GM19324 (cell line): ENCODE measurements around the gene UTP15.

Source experiments
- ATAC-seq: cut with Tn5 transposase; IDR thresholded peaks from one replicate; pipeline ENCODE4 v1.9.1; 2021; ENCODE audit warnings: mild to moderate bottlenecking, moderate library complexity; ENCODE audit not compliant: unreplicated experiment, low FRiP score

The UTP15 gene

DNA sequence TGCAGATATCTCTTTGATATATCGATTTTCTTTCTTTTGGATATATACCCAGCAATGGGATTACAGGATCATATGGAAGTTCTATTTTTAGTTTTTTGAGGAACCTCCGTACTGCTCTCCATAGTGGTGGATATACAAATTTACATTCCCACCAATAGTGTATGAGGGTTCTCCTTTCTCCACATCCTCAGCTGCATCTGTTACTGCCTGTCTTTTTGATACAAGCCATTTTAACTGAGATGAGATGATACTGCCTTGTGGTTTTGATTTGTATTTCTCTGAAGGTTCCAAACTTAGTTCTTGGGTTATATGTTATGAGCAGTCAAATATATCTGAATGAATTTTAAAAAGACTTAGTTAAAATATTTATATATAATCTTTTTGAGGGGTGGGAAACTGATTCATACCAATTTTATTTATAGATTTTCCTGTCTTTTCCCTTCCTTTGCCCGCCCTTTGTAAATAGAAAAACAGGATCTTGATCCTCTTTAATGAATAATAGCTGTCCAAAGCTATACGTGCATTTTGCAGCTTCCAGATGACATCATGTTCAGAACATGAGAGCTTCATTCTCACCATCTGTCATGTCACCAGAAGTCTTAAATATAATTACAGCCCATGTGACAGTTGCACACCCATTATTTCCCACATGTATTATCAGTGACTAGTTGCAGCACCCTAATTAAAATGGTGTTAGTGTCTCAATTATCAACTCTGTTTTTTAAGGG lies 54.2 kb downstream of the UTP15 start:
- ATAC-seq, result no peak

GRCh38 chr5:73620334-73620687 lies 54.8 kb downstream of the UTP15 start:
- ATAC-seq, result no peak

GRCh38 chr5:73623060-73623459 lies 57.5 kb downstream of the UTP15 start:
- ATAC-seq, result no peak

DNA sequence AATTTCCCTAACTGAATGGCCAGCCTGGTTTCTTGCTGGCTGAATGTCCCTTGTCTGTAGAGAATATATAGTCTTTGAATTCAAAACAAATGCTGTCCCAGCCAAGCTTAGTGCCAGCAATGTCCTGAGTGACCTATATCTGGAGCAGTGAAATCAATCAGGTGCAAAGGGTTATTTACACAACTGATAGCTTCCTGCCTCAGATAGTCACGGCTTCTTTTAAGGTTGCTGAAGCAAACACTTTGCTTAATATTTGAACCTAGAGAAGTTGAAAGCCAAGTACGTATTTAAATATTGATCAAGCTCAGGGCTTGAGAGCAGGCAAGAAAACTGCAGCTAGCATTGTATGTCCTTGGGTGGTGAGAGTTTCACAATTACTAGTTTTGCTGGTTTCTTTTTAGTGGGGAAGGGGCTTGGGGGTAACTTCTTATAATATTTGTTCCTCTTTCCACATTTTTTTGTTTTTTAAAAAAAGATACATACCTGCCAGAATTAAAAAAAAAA lies 58.4 kb downstream of the UTP15 start:
- no peak for ATAC-seq

DNA sequence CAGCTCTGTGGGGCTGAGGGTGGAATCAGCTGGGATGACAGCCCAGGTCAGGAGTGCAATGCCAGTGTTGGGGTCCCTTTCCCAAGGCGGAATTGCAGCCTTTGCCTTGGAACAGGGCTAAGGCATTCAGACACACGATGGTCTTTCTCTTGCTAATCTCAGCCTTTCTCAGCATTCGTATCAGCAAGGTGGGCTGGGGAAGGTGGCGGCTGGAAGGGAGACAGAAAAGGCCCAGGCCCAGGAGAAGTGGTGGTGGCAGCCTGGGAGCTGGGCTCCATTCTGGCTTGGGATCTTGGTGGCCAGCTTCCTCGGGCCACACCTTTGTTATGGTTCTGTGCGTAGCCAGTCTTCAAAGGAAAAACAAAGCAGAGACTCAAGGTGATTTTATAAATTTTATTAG lies 59.3 kb downstream of the UTP15 start:
- no peak for ATAC-seq

GRCh38 chr5:73625372-73625943 lies 59.9 kb downstream of the UTP15 start:
- no peak for ATAC-seq

DNA sequence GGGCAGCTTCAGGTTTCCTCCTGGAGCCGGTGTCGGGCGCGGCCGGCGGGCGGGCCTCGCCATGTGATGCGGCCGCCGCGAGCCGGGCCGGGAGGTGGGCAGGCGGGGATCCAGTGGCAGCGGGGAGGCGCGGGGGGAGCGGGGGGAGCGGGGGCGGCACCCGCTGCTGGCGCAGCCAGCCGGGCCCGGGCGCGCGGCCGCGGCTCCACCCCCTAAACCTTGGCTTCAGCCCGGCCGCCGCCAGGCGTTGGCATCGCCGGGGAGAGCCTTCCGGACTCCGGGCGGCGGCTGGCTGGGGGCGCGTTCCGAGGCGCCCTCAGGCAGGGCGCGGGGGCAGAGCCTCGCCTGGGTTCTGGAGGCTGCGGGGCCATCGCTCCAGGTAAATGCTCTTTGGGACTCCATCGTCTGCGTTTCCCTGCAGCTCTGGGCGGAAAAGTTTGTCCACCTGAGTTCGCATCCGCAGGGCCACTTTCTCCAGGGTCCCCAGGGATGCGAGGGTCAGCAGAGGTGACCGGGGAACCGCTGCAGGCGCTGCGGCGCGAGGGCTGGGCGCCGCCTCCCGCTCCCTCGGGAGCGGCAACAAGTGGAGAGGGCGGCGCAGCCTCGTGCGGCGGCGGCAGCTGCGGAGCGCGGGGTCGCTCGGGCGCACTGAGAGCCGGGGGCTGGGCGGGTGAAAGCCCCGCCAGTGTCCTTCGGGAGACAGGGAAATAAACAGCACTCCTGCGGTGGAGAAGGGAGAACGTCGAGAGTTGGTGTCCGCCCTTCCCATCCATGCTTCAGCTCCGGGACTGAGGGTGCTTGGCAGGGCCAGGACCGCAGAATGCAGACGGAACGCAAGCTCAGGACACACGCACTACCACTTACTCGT lies 60.6 kb downstream of the UTP15 start, which contains the start of gene ARHGEF28:
TSS of gene ARHGEF28 (plus strand) at position 253 of the 868 bp plus-strand sequence. CDS start 58,656 bp downstream, outside the sequence.
- peak; percentile 83 for ATAC-seq

GRCh38 chr5:73626814-73627313 lies 61.3 kb downstream of the UTP15 start:
- ATAC-seq, result no peak

- no peak for ATAC-seq
Observed at GRCh38 chr5:73629456-73629855, 63.9 kb downstream of the UTP15 start.

DNA sequence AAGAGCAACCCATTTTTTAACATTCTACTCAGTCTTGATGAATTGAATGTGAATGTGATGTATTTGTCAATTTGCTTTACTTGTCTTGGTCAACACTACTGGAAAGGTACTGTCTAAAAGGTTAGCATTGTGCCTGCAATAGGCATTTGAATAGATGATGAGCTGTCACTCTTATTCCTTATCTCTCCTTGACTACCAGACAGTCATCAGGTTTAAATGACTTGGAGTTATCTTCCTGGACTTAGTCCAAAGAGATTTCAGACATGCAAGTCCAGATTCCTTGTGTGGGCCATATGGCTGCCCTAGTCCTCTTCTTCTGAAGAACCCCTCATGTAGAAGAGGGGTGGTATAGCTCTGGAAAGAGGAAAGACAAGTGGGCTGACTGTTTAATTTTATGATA lies 65.2 kb downstream of the UTP15 start:
- no peak for ATAC-seq

- no peak for ATAC-seq
Observed at GRCh38 chr5:73631500-73631899, 66.0 kb downstream of the UTP15 start.
